Activated CD8-positive, alpha-beta memory T cell treated with anti-CD3 and anti-CD28 coated beads for 36 hours (primary cell): ENCODE measurements around the gene ADCK1. TPM values are rescaled to one million over a fixed set of nuclear protein-coding genes. Genes with fewer than 3 reads are reported as not detected.

Experiments
- CTCF ChIA-PET: fragments of 350-600 bp; sonication (Branson Sonifier 250); formaldehyde crosslinking; loops from one replicate; lab custom pipeline; 2021; ENCODE audit warnings: antibody characterized with exemption; lab: Charles Lee
- POLR2A ChIA-PET: fragments of 350-600 bp; sonication (Branson Sonifier 250); formaldehyde crosslinking; loops from one replicate; lab custom pipeline; 2021; ENCODE audit warnings: antibody characterized with exemption; lab: Charles Lee
- total RNA-seq, 2 experiments: library from RNA; stranded (reverse); gene quantifications; one replicate each; pipeline ENCODE4 v1.2.3, GENCODE V29; 2021

ADCK1 gene
- total RNA-seq, 2 experiments from 2014 or later: 5.5 to 6.2 TPM

- CTCF ChIA-PET: no interaction called here
- POLR2A ChIA-PET: no interaction called here
Observed at GRCh38 chr14:77970646-77971045, 170.7 kb downstream of the ADCK1 start.

GRCh38 chr14:77973246-77973645 lies 173.3 kb downstream of the ADCK1 start:
- CTCF ChIA-PET: no interaction called here
- POLR2A ChIA-PET: no interaction called here

DNA sequence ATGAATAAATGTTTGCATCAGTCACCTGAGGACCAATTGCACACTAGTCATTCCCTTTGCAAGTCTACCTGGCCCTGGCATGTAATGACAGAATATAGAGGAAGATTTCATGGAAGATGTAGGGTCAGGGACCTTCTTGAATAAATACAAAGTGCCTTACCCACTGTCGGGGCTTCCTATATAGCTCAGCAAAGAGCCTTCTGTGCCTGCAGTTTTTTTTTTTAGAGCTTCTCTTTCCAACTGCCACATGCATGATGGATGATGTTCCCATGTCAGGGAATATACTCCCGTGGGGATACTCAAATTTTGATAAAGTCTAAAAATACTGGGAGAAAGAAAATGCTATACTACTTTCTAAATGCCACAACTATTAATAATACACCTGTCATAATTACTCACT lies 176.7 kb downstream of the ADCK1 start:
- ChIA-PET POLR2A (no interaction called here), CTCF (no interaction called here)

GRCh38 chr14:77979171-77979570 lies 179.3 kb downstream of the ADCK1 start:
- ChIA-PET POLR2A (no interaction called here), CTCF (no interaction called here)

DNA sequence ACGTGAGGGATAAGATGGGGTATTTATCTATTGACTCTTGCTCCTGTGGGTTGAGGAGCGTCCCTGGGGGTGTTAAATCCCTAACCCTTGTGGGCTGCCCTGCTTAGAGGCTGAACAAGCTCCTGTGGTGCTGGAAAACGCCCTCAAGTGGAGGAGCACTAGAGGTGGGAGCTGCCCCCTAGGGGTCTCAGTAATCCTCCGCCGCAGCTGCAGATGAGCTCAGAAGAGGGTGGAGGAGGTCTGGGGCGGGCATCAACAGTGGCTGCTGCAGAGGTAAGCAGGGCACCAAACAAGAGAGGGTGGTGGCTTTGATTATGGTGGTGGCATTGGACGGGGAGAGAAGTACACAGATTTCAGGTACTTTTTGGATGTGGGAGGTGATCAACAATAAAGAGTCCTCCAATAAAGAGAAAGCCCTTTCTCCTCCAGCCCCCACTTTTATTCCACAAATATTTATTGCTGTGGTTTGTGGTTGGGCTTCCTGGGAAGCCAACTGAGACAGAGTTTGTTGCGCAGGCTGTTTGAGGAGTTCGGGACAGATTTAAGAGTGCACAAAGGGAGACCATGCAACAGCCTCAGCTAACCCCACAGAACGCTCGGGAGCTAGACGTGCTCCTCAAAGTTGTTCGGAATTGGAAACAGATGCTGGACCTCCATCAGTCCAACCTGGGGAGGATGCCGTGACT lies 179.9 kb downstream of the ADCK1 start:
- ChIA-PET CTCF (no interaction called here), POLR2A (no interaction called here)

GRCh38 chr14:77980475-77981321 lies 180.8 kb downstream of the ADCK1 start:
- ChIA-PET CTCF (no interaction called here), POLR2A (no interaction called here)

Other genes with a start within 250 kb of the ADCK1 start
- 10 to 100 TPM; 23.4 to 28.7 TPM for gene SPTLC2, start 183.5 kb upstream of the ADCK1 start, total RNA-seq
- 10 to 100 TPM; 17.5 to 19.7 TPM for gene ALKBH1, start 92.1 kb upstream of the ADCK1 start, total RNA-seq
- 100 to 1,000 TPM; 169 to 171 TPM for gene SLIRP, start 92.0 kb upstream of the ADCK1 start, total RNA-seq
- 100 to 1,000 TPM; 108 to 114 TPM for gene SNW1, start 39.0 kb upstream of the ADCK1 start, total RNA-seq